K562 (cell line): ENCODE data around the gene MRPL27. TPM values are rescaled to one million over a fixed set of nuclear protein-coding genes. Genes with fewer than 3 reads are reported as not detected.

Source experiments
- CBFA2T3 ChIP-seq: fragments of 450-650 bp; IDR thresholded peaks from 2 replicates; pipeline ENCODE4 v1.6.1; 2017
- CGGBP1 ChIP-seq: fragments of 250-450 bp; sonication (Bioruptor Pico); IDR thresholded peaks from 2 replicates; pipeline ENCODE4 v1.9.0; 2021; ENCODE audit warnings: mild to moderate bottlenecking
- EGR1 ChIP-seq: fragments of 450-650 bp; conservative IDR thresholded peaks from 2 replicates; pipeline ENCODE4 v1.6.1; 2017; ENCODE audit warnings: mild to moderate bottlenecking
- ETS2 ChIP-seq: IDR thresholded peaks from 2 replicates; pipeline ENCODE4 v1.6.1; 2016; ENCODE audit warnings: borderline replicate concordance, missing genetic modification characterization, mild to moderate bottlenecking, moderate library complexity, missing compliant biosample characterization; ENCODE audit not compliant: poor library complexity, severe bottlenecking
- KLF1 ChIP-seq: fragments of 450-650 bp; IDR thresholded peaks from 2 replicates; pipeline ENCODE4 v1.6.1; 2016; ENCODE audit warnings: missing genetic modification characterization, missing compliant biosample characterization
- MEIS2 ChIP-seq: fragments of 450-650 bp; IDR thresholded peaks from 2 replicates; pipeline ENCODE4 v1.6.1; 2014; ENCODE audit warnings: mild to moderate bottlenecking; ENCODE audit not compliant: partially characterized antibody
- MYBL2 ChIP-seq, 2 experiments: fragments of 450-650 bp in 1 of 2; sonication (generic) in 1 of 2; formaldehyde crosslinking in 1 of 2; IDR thresholded peaks; 2 replicates each; pipeline versions ENCODE4 v1.6.1 to v1.8.1; 2017 to 2022; ENCODE audit warnings: borderline replicate concordance in 1 of 2, inconsistent platforms in 1 of 2, low read depth in 1 of 2, mild to moderate bottlenecking in 1 of 2, missing genetic modification reagents in 1 of 2, moderate library complexity in 1 of 2
- NEUROD1 ChIP-seq: fragments of 150-350 bp; IDR thresholded peaks from 2 replicates; pipeline ENCODE4 v1.6.1; 2014; ENCODE audit warnings: borderline replicate concordance, low read length, low read depth; ENCODE audit not compliant: partially characterized antibody
- NFYB ChIP-seq: IDR thresholded peaks from 2 replicates; pipeline ENCODE4 v1.6.1; 2011; ENCODE audit warnings: mild to moderate bottlenecking, moderate library complexity; ENCODE audit not compliant: insufficient read length; ENCODE audit errors: extremely low read depth
- NR2C1 ChIP-seq, 2 experiments: fragments of 450-650 bp; IDR thresholded peaks; 2 replicates each; pipeline ENCODE4 v1.6.1; 2017; ENCODE audit warnings: mild to moderate bottlenecking in 2 of 2, antibody characterized with exemption in 1 of 2, inconsistent platforms in 1 of 2, missing compliant biosample characterization in 1 of 2, missing genetic modification characterization in 1 of 2
- PATZ1 ChIP-seq: fragments of 250-450 bp; sonication (Bioruptor Pico); IDR thresholded peaks from 2 replicates; pipeline ENCODE4 v1.5.0; 2020; ENCODE audit warnings: mild to moderate bottlenecking, borderline replicate concordance
- PHB2 ChIP-seq: fragments of 450-650 bp; IDR thresholded peaks from 2 replicates; pipeline ENCODE4 v1.6.1; 2017; ENCODE audit warnings: low read depth
- PHF20 ChIP-seq: fragments of 450-650 bp; IDR thresholded peaks from 2 replicates; pipeline ENCODE4 v1.6.1; 2018; ENCODE audit not compliant: partially characterized antibody
- XRCC4 ChIP-seq: IDR thresholded peaks from one replicate; pipeline ENCODE4 v1.6.1; 2011; ENCODE audit not compliant: insufficient read depth, insufficient read length; ENCODE audit errors: extremely low read depth
- ZBTB49 ChIP-seq: sonication (generic); formaldehyde crosslinking; IDR thresholded peaks from 2 replicates; pipeline ENCODE4 v1.8.0; 2022; ENCODE audit warnings: missing genetic modification reagents, mild to moderate bottlenecking, borderline replicate concordance
- ZNF217 ChIP-seq: sonication (generic); formaldehyde crosslinking; IDR thresholded peaks from 2 replicates; pipeline ENCODE4 v1.8.0; 2022; ENCODE audit warnings: mild to moderate bottlenecking, missing genetic modification reagents
- ZNF431 ChIP-seq: sonication (generic); formaldehyde crosslinking; IDR thresholded peaks from 2 replicates; pipeline ENCODE4 v1.8.0; 2022; ENCODE audit warnings: mild to moderate bottlenecking, missing genetic modification reagents
- polyA plus RNA-seq, 8 experiments: library from polyadenylated mRNA; depleted of rRNA in 4 of 8; stranded (reverse) in 5 of 8; unstranded in 3 of 8; fragments of >200 nt; fragmentation: Nextera tagmentation in 2 of 8; fragmentation: Illumina TruSeq in 1 of 8; extraction: Ambion mirVana in 2 of 8; extraction: Trizol in 1 of 8; gene quantifications; 2 replicates each; pipeline versions ENCODE4 v1.2.1 to v1.2.3, GENCODE V29; 2011 to 2014; ENCODE audit warnings: inconsistent platforms in 1 of 8, missing spikeins in 1 of 8
- total RNA-seq, 7 experiments: library from RNA; depleted of rRNA in 6 of 7; stranded (reverse); fragments of >200 nt in 6 of 7; fragmentation: Illumina TruSeq in 2 of 7; extraction: Trizol in 2 of 7; gene quantifications; 2 replicates each; pipeline versions ENCODE4 v1.2.1 to v1.2.3, GENCODE V29; 2011 to 2021; ENCODE audit warnings: low replicate concordance in 1 of 7
- TF ChIP-seq, protein P1 (sequence below): fragments of 250-450 bp; sonication (Bioruptor Pico); IDR thresholded peaks from 2 replicates; pipeline ENCODE4 v1.5.0; 2021
- TF ChIP-seq, protein P2 (sequence below): fragments of 450-650 bp; IDR thresholded peaks from 2 replicates; pipeline ENCODE4 v1.6.1; 2016; ENCODE audit warnings: mild to moderate bottlenecking

MRPL27 gene
- total and polyA plus RNA-seq, 9 of the 15 experiments (the other 6 are each of a cell fraction or from before 2014, with no cell fraction given) = 96.3 to 401 (median 142) TPM

GRCh38 chr17:50361561-50362480 is 11.2 kb downstream of the MRPL27 start (continued):
- TF ChIP-seq CGGBP1 (no peak), KLF1 (tag) (no peak), NFYB (no peak), NR2C1 (IDR thresholded peaks at IDR 0.05) (no peak; the same call in none of the 2 replicates), NR2C1 (tag; IDR thresholded peaks at IDR 0.05) (no peak), CBFA2T3 (peak; percentile 97), ZNF217 (CRISPR knock-in tag) (no peak), MYBL2 (IDR thresholded peaks at IDR 0.05; ENCODE audit: low read depth) (no peak), MYBL2 (CRISPR knock-in tag; IDR thresholded peaks at IDR 0.05; ENCODE audit: borderline replicate concordance) (no peak), MEIS2 (peak; percentile 75), XRCC4 (no peak), PHB2 (peak; percentile 78), NEUROD1 (peak; percentile 18), ZBTB49 (CRISPR knock-in tag) (no peak), EGR1 (peak; percentile 75), PHF20 (no peak), PATZ1 (CRISPR knock-in tag) (no peak), ZNF431 (CRISPR knock-in tag) (no peak), ETS2 (tag) (no peak)
- TF ChIP-seq, protein P1, sequence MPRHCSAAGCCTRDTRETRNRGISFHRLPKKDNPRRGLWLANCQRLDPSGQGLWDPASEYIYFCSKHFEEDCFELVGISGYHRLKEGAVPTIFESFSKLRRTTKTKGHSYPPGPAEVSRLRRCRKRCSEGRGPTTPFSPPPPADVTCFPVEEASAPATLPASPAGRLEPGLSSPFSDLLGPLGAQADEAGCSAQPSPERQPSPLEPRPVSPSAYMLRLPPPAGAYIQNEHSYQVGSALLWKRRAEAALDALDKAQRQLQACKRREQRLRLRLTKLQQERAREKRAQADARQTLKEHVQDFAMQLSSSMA = no peak
- TF ChIP-seq, protein P2, sequence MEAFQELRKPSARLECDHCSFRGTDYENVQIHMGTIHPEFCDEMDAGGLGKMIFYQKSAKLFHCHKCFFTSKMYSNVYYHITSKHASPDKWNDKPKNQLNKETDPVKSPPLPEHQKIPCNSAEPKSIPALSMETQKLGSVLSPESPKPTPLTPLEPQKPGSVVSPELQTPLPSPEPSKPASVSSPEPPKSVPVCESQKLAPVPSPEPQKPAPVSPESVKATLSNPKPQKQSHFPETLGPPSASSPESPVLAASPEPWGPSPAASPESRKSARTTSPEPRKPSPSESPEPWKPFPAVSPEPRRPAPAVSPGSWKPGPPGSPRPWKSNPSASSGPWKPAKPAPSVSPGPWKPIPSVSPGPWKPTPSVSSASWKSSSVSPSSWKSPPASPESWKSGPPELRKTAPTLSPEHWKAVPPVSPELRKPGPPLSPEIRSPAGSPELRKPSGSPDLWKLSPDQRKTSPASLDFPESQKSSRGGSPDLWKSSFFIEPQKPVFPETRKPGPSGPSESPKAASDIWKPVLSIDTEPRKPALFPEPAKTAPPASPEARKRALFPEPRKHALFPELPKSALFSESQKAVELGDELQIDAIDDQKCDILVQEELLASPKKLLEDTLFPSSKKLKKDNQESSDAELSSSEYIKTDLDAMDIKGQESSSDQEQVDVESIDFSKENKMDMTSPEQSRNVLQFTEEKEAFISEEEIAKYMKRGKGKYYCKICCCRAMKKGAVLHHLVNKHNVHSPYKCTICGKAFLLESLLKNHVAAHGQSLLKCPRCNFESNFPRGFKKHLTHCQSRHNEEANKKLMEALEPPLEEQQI = no peak
